ENCODE results near the gene ULBP2.
"Not testable (repeated sequence)": the region's sequence is repeated elsewhere in the genome, so short reads cannot be mapped to it uniquely, and the experiment has no call there.

Gene ULBP2

DNA sequence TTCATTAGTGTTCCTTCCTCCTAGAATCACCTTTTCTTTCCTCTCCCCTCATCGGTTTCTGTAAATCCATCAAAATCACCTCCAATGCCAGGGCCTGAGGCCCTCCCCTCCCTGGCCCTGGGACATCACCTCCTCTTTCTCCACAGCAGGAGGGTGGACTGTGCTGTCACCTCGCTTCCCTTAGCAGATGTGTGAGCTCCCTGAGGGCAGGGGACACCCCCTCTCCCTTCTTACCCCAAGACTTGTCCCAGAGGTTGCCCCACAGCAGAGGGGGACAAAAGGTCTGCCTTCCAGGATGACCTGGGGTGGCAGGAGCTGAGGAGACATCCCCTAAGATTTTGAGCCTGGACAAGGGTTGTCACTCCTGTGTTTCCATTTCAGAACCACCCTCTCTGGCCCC lies 27.8 kb downstream of the ULBP2 start:
- DNase-seq (ENCODE audit: low read depth), result no peak

DNA sequence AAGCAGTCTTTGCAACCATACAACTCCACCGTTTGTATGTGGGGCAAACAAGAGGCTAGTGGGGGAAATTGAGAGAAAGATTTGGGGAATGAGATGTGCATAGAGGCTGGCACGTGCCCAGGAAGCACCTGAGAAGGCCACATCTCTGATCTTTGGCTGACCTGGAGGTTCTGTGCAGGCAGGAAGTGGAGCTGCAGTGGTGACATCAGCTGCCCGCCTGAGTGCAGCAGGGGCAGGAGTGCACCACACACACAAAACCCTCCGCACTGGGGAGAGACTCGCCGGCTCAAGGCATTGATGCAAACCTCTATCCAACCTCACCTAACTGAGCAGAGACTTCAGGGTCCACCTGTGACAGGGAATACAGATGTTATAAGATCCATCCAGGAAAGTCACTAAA lies 32.6 kb downstream of the ULBP2 start:
- not testable (repeated sequence) for DNase-seq (ENCODE audit: low read depth)

- no peak for DNase-seq (ENCODE audit: low read depth)
Observed at GRCh38 chr6:149974825-149975224, 33.0 kb downstream of the ULBP2 start.

- DNase-seq (ENCODE audit: low read depth), result no peak
Observed at GRCh38 chr6:149975400-149975799, 33.6 kb downstream of the ULBP2 start.

- no peak for DNase-seq (ENCODE audit: low read depth)
Observed at GRCh38 chr6:149977221-149977620, 35.4 kb downstream of the ULBP2 start.

DNA sequence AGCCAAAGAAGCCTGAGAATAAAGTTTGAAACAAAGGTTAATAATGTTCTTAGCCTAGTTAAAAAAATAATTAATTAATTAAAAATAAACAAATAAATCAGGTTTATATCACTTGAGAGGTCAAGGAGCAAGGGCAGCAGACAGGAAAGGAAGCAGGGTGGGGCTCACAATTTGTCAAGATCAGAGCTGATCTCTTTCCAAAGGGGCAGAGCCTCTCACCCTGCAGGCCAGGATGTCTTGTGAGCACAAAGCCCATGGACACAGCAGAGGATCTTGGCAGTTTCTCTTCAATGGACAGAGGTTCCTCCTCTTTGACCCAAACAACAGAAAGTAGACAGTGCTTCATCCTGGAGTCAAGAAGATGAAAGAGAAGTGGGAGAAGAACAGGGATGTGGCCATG lies 36.8 kb downstream of the ULBP2 start:
- no peak for DNase-seq (ENCODE audit: low read depth)

DNA sequence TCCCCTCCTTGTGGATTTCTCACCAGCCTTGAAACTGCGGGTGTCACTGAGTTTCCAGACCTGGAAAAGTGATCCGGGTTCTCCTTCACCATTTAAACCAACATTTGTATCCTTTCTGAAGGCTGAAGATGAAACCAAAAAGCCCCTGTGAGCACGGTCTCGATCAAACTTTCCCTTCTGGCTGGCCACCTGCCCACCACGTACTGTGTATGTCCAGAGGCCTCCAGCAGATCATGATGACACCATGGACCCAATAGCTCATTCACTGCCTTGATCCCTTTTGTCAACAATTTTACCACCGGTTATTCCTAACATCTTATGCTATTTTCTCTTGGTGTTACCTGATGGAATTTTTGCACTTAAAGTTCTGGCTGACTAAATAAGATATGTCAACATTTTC lies 37.5 kb downstream of the ULBP2 start:
- no peak for DNase-seq (ENCODE audit: low read depth)

GRCh38 chr6:149983145-149983544 lies 41.3 kb downstream of the ULBP2 start:
- DNase-seq (ENCODE audit: low read depth), result no peak

GRCh38 chr6:149984773-149985172 lies 43.0 kb downstream of the ULBP2 start:
- DNase-seq (ENCODE audit: low read depth), result no peak

DNA sequence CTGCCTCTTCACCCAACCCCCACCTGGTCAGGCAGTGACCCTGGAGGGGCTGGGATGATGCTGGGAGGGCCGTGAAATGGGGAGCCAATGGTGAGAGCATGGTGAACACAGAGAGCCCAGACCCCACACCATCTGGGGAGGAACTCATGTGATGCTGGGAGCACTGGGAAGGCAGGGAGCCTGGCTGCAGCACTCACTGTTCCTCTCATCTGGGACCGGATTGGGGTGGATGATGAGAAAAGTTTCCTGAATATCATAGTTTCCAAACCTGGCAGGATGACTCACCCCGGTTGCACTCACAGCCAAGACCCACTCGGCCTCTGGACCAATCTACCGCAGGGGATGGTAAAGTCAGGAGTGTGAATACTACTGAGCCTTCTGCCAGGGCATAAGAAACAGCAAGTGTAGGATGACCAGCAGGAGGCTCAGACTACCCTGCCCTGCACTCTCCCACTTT lies 43.7 kb downstream of the ULBP2 start:
- no peak for DNase-seq (ENCODE audit: low read depth)

GRCh38 chr6:149987602-149988107 lies 45.8 kb downstream of the ULBP2 start:
- no peak for DNase-seq (ENCODE audit: low read depth)

DNA sequence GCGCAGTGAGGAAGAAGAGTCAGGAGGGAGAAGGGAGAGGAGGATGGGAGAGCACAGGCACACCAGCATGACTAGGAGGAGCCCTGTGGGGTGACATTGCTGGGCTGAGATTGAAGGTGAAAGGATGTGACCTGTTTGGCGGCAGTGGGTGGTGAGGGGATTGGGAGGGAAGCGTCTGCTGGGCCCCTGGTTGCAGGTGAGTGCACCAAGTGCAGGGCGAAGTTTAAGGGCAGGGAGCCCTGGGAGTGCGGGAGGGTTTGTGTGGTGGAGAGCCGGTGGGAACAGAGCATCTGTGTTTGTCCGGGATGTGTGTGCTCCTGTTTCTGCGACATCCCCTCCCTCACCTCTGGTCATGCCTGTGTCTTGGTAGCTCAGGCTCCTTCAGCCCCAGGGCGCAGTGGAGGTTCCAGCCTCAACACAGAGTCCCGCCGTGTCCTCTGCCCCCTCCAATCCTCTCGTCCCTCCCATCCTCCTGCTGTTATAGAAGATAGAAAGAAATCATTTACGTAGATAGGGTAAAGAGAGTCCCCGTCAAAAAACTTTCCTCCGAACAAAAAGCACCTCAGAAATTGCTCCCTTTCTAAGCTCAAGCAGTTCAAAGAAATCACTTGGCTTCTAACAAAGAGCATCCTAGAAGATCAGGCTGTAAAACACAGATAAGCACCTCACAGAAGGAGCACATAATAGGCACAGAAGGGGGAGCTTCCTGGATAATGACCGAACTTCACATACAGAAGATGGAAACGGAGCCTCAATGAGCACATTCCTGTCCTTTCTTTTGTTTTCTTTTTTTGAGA lies 46.9 kb downstream of the ULBP2 start:
- DNase-seq (ENCODE audit: low read depth), result no peak

DNA sequence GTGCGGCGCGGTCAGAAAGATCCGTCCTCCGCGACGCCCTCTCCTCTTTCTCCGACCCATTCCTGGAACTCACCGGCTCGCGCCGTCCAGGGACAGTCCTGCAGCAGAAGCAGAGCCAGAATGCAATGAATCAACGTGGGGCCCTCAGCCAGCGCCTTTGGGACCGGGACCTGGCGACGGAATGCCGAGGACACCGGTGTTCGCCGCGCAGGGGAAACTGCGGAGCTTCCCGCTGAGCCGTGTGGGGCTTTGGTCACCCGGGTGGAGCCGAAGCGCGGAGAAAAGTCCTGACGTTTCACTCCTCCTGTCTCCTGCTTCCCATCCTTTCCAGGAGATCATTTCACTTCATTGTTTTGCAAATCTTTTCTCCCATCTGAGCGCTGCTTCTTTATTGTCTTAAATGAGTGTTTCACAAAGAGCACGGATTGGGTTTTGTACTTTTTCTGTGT lies 48.4 kb downstream of the ULBP2 start:
- no peak for DNase-seq (ENCODE audit: low read depth)

GRCh38 chr6:149990661-149991471 lies 49.1 kb downstream of the ULBP2 start:
- DNase-seq (ENCODE audit: low read depth), result no peak

- DNase-seq (ENCODE audit: low read depth), result not testable (repeated sequence)
Observed at GRCh38 chr6:149991472-149991795, 49.6 kb downstream of the ULBP2 start.

DNA sequence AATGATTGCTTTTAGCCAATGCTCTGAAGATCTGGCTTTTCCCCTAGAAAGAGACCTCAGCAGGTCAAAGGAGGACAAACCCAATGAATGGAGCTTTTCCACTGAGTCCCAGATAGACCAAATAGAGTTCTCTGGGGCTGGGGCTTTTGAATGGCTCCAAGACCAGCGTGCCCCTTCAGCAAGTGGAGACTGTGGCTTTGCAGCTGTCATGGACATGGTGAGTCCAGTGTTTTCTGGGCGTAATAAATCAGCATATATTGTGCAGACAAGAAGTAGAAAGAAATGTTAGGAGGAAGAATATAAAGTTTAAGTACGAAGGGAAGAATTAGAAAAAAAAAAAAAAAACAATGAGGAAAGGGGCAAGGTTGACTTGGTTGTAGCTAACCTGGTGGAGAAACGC lies 50.0 kb downstream of the ULBP2 start:
- no peak for DNase-seq (ENCODE audit: low read depth)

- no peak for DNase-seq (ENCODE audit: low read depth)
Observed at GRCh38 chr6:149995235-149995750, 53.5 kb downstream of the ULBP2 start.

GRCh38 chr6:149995971-149996370 lies 54.2 kb downstream of the ULBP2 start:
- no peak for DNase-seq (ENCODE audit: low read depth)
